NT2/D1 (cell line): Measurements from ENCODE around the gene SLC7A7.
"Not testable (repeated sequence)": the region's sequence is repeated elsewhere in the genome, so short reads cannot be mapped to it uniquely, and the experiment has no call there.

ENCODE experiments used
- DNase-seq: peaks from one replicate; pipeline ENCODE4 v3.0.0-alpha.2; 2011; ENCODE audit warnings: low read depth, low spot score
- H3K27me3 ChIP-seq: 2 replicates; pipeline ENCODE4 v1.6.0; 2011; ENCODE audit warnings: mild to moderate bottlenecking; ENCODE audit not compliant: insufficient read length, insufficient read depth
- H3K36me3 ChIP-seq: 2 replicates; pipeline ENCODE4 v1.6.1; 2011; ENCODE audit warnings: mild to moderate bottlenecking, low read length, mixed read lengths; ENCODE audit not compliant: insufficient read depth, insufficient read length
- H3K4me1 ChIP-seq: 2 replicates; pipeline ENCODE4 v1.5.1; 2011; ENCODE audit not compliant: insufficient read depth, insufficient read length
- H3K4me3 ChIP-seq: 2 replicates; pipeline ENCODE4 v1.5.1; 2011; ENCODE audit warnings: low read depth; ENCODE audit not compliant: insufficient read length
- H3K9ac ChIP-seq: 2 replicates; pipeline ENCODE4 v1.6.0; 2011; ENCODE audit warnings: low read depth; ENCODE audit not compliant: insufficient read length
- H3K9me3 ChIP-seq: 2 replicates; pipeline ENCODE4 v1.5.1; 2011; ENCODE audit warnings: mild to moderate bottlenecking, low read length; ENCODE audit not compliant: insufficient read depth
- SUZ12 ChIP-seq: IDR thresholded peaks from 2 replicates; pipeline ENCODE4 v1.6.1; 2011; ENCODE audit not compliant: insufficient read length, insufficient read depth; ENCODE audit errors: extremely low read depth
- YY1 ChIP-seq: IDR thresholded peaks from 2 replicates; pipeline ENCODE4 v1.6.1; 2011; ENCODE audit not compliant: insufficient read length, insufficient read depth
- ZNF274 ChIP-seq: IDR thresholded peaks from 2 replicates; pipeline ENCODE4 v1.6.1; 2011; ENCODE audit warnings: mild to moderate bottlenecking, low read depth, low read length

SLC7A7 gene

GRCh38 chr14:22811722-22812121 is 3.5 kb downstream of the SLC7A7 start:
- H3K9me3 ChIP-seq, result no peaks in the 10 kb centered on the region
- H3K4me1 ChIP-seq, result peaks cover 11% of the 10 kb centered on the region
- H3K4me3 ChIP-seq, result no peak overlapping the region
- DNase-seq, result no peak
- H3K27me3 ChIP-seq, result no peaks in the 10 kb centered on the region
- TF ChIP-seq ZNF274, result no peak
- no peak for TF ChIP-seq YY1
- no peak for TF ChIP-seq SUZ12
- H3K36me3 ChIP-seq, result peaks cover 5% of the 10 kb centered on the region
- H3K9ac ChIP-seq, result no peak overlapping the region

DNA sequence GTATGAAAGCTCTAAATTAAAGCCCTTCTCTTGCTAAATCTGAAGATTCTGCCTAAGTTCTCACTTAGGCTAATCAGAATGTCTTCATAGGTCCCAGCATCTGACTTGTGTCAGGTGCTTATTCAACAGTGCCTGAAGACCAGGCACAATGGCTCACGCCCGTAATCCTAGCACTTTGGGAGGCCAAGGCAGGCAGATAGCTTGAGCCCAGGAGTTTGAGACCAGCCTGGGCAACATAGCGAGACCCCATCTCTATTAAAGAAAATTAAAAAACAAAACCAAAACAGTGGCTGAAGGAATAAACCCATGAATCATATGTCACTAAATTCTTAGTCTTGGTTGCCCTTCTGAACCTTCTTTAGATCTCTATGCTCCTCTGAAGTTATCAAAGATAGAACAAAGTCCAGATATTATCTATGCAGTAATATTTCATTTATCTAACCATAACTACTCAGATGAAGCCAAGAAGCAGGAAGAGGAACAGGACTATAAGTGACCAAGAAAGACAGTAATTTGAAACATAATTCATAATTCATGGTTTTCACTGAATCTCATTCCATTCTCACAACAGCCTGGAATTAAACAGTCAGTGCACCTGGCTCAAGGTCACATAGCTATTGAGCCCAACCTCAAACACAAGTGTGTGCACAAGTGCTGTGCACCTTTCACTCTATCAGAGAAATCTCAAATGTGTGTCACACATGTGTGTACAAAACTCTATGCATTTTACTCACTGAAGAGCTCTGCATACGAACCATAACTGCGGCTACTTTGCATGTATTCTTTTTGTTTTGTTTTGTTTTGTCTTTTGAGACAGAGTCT is 6.6 kb downstream of the SLC7A7 start:
- Histone ChIP-seq H3K27me3 (no peaks in the 10 kb centered on the region), H3K9ac (no peak overlapping the region), H3K4me3 (no peak overlapping the region), H3K4me1 (no peaks in the 10 kb centered on the region), H3K9me3 (no peaks in the 10 kb centered on the region), H3K36me3 (peaks cover 5% of the 10 kb centered on the region)
- TF ChIP-seq YY1 (no peak), ZNF274 (no peak), SUZ12 (no peak)
- no peak for DNase-seq

GRCh38 chr14:22807432-22808087 is 7.7 kb downstream of the SLC7A7 start:
- no peak for DNase-seq
- Histone ChIP-seq H3K9ac (no peak overlapping the region), H3K36me3 (peaks cover 3% of the 10 kb centered on the region)

DNA sequence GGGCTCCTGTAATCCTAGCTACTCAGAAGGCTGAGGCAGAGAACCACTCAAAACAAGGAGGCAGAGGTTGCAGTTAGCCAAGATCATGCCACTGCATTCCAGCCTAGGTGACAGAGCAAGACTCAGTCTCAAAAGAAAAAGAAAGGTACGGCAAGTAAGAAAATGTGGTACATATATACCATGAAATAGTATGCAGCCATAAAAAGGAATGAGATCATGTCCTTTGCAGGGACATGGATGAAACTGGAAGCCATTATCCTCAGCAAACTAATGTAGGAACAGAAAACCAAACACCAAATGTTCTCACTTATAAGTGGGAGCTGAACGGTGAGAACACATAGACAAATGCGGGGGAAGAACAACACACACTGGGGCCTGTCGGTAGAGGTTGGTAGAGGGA is 10.0 kb downstream of the SLC7A7 start:
- not testable (repeated sequence) for H3K27me3 ChIP-seq, H3K9me3 ChIP-seq, DNase-seq, H3K4me3 ChIP-seq, H3K4me1 ChIP-seq, H3K36me3 ChIP-seq, H3K9ac ChIP-seq

More at GRCh38 chr14:22807432-22808087, 7.7 kb downstream of the SLC7A7 start:
- no peaks in the 10 kb centered on the region for H3K9me3 ChIP-seq
- no peaks in the 10 kb centered on the region for H3K4me1 ChIP-seq
- TF ChIP-seq SUZ12 (no peak), ZNF274 (no peak), YY1 (no peak)
- no peaks in the 10 kb centered on the region for H3K27me3 ChIP-seq
- H3K4me3 ChIP-seq, result no peak overlapping the region

DNA sequence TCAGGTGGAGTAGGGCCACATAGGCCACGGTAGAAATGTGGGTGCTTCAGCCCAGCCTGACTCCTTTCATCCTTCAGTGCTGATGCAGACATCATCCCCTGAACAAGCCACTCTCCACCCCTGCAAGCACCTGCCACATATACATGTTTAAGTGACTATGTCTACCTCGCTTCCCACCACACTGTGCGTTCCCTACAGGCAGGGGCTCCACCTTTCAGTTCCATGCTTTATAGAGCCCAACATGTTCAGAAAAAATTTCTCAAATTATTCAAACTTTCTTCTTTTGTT is 11.6 kb downstream of the SLC7A7 start:
- no peak overlapping the region for H3K4me3 ChIP-seq
- no peak overlapping the region for H3K9ac ChIP-seq
- H3K9me3 ChIP-seq, result no peaks in the 10 kb centered on the region
- no peak for DNase-seq
- no peaks in the 10 kb centered on the region for H3K4me1 ChIP-seq
- no peak for TF ChIP-seq SUZ12
- no peak for TF ChIP-seq YY1
- TF ChIP-seq ZNF274, result no peak
- H3K36me3 ChIP-seq, result no peaks in the 10 kb centered on the region
- no peaks in the 10 kb centered on the region for H3K27me3 ChIP-seq

DNA sequence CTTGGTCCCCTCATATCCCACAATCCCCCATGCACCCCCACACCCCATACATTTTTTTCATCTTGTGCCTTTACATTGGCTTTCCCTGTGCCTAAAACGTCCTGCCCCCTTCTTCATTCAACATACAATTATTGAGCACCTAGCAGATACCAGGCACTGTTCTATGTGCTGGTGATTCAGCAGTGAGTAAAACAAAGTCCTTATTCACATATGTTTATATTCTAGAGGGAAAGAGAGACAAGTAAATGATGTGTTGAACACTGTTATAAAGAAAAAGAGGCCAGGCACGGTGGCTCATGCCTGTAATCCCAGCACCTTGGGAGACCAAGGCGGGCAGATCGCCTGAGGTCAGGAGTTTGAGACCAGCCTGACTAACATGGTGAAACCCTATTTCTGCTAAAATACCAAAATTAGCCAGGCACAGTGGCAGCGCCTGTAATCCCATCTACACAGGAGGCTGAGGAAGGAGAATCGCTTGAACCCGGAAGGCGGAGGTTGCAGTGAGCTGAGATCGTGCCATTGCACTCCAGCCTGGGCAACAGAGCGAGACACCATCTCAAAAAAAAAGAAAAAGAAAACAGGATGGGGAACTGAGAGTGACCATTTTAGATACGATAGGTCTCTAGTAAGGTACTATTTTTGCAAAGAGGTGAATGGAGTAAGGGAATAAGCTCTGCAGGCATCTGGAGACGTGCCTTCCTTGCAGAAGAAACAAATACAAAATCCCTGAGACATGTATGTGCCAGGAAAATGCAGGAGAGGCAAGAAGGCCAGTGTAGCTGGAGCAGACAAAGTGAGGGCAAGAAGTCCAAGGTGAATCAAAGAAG is 12.2 kb downstream of the SLC7A7 start:
- no peaks in the 10 kb centered on the region for H3K4me1 ChIP-seq
- no peak overlapping the region for H3K4me3 ChIP-seq
- H3K27me3 ChIP-seq, result no peaks in the 10 kb centered on the region
- no peaks in the 10 kb centered on the region for H3K36me3 ChIP-seq
- H3K9me3 ChIP-seq, result no peaks in the 10 kb centered on the region
- no peak for DNase-seq
- H3K9ac ChIP-seq, result no peak overlapping the region
- TF ChIP-seq ZNF274 (no peak), SUZ12 (no peak), YY1 (no peak)

DNA sequence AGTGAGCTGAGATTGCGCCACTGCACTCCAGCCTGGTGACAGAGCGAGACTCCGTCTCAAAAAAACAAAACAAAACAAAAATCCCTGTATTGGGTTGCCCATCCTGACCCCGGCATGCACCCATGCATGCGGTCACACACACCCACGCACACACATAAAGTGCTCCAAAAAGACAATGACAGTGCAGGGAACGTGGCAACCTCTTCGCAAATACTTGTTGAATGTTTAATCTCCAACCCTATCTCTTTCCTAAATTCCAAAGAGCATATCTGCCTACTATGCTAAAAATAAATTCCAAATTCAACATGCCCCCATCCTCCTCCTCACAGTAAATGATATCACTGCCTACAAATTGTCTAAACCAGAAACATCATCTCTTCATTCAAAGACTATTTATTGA is 13.5 kb downstream of the SLC7A7 start:
- DNase-seq, result no peak
- TF ChIP-seq ZNF274 (no peak), YY1 (no peak), SUZ12 (no peak)
- Histone ChIP-seq H3K4me3 (no peak overlapping the region), H3K36me3 (no peaks in the 10 kb centered on the region), H3K4me1 (no peaks in the 10 kb centered on the region), H3K9me3 (no peaks in the 10 kb centered on the region), H3K9ac (no peak overlapping the region), H3K27me3 (no peaks in the 10 kb centered on the region)
